ENCODE data around the gene SCFD2. TPM values are rescaled to one million over a fixed set of nuclear protein-coding genes. Genes with fewer than 3 reads are reported as not detected.

Gene SCFD2
- total RNA-seq, 1 donor, result 24.2 TPM

DNA sequence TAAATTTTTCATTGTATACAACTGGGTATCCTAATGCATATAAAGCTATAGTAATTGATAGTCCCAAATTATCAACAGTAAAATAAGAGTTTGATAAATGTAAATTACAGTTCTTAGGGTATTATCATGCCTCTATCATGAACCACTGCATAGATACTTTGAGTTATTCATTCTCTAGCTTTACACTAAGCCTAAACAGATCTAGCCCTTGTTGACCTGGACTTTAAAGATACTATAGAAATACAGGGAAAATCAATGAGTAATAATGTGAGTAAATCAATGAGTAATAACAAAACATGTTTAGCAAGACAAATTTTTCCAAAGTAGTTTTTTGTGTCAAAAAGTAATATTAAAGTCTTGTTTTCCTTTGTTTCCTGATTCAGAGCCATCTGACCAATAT is 228.4 kb downstream of the SCFD2 start:
- Histone ChIP-seq H3K79me2 (ENCODE audit: insufficient read depth, low read length) (no peaks in the 10 kb centered on the region), H3K36me3 (ENCODE audit: insufficient read depth, low read length) (no peaks in the 10 kb centered on the region), H4K20me1 (ENCODE audit: insufficient read depth, low read length) (no peaks in the 10 kb centered on the region), H2AFZ (ENCODE audit: low read length) (no peak overlapping the region), H3K4me1 (ENCODE audit: insufficient read depth, low read length) (peaks cover 3% of the 10 kb centered on the region), H3K9me3 (ENCODE audit: low read depth, low read length) (no peaks in the 10 kb centered on the region), H3K27ac (ENCODE audit: low read depth, low read length) (no peak overlapping the region), H3K27me3 (ENCODE audit: insufficient read depth, low read length) (no peaks in the 10 kb centered on the region), H3K4me2 (ENCODE audit: insufficient read depth, low read length) (no peak overlapping the region), H3K4me3 (ENCODE audit: insufficient read depth, low read length) (no peak overlapping the region)
- DNase-seq (ENCODE audit: insufficient read length, low spot score, missing footprints), result no peak
- TF ChIP-seq, protein P1, sequence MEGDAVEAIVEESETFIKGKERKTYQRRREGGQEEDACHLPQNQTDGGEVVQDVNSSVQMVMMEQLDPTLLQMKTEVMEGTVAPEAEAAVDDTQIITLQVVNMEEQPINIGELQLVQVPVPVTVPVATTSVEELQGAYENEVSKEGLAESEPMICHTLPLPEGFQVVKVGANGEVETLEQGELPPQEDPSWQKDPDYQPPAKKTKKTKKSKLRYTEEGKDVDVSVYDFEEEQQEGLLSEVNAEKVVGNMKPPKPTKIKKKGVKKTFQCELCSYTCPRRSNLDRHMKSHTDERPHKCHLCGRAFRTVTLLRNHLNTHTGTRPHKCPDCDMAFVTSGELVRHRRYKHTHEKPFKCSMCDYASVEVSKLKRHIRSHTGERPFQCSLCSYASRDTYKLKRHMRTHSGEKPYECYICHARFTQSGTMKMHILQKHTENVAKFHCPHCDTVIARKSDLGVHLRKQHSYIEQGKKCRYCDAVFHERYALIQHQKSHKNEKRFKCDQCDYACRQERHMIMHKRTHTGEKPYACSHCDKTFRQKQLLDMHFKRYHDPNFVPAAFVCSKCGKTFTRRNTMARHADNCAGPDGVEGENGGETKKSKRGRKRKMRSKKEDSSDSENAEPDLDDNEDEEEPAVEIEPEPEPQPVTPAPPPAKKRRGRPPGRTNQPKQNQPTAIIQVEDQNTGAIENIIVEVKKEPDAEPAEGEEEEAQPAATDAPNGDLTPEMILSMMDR (IDR thresholded peaks at IDR 0.05; ENCODE audit: extremely low read depth, low read depth, low read length), result no peak

DNA sequence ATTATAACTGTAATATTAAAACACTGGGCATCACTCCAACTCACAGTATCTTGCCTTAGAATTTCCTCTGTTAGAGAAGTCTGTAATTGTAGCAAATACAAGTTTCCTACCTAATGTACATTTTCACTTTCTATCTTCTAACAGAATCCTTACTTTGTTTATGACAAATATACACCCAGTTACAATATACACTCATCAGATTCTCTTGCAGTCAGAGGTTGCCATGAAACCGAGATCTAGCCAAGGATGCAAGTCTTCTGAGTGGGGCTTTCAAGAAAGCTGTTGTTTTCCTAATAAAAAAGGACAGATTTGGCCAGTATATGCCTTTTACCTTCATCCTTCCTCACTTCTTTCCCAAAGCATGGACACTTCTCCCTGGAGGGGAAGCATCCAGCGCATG is 228.9 kb downstream of the SCFD2 start:
- Histone ChIP-seq H2AFZ (ENCODE audit: low read length) (no peak overlapping the region), H3K27me3 (ENCODE audit: insufficient read depth, low read length) (no peaks in the 10 kb centered on the region), H4K20me1 (ENCODE audit: insufficient read depth, low read length) (no peaks in the 10 kb centered on the region), H3K9me3 (ENCODE audit: low read depth, low read length) (no peaks in the 10 kb centered on the region), H3K4me2 (ENCODE audit: insufficient read depth, low read length) (no peak overlapping the region), H3K27ac (ENCODE audit: low read depth, low read length) (no peak overlapping the region), H3K4me1 (ENCODE audit: insufficient read depth, low read length) (peaks cover 8% of the 10 kb centered on the region), H3K36me3 (ENCODE audit: insufficient read depth, low read length) (no peaks in the 10 kb centered on the region), H3K4me3 (ENCODE audit: insufficient read depth, low read length) (no peak overlapping the region), H3K79me2 (ENCODE audit: insufficient read depth, low read length) (no peaks in the 10 kb centered on the region)
- TF ChIP-seq, protein P1 (IDR thresholded peaks at IDR 0.05; ENCODE audit: extremely low read depth, low read depth, low read length), result no peak
- DNase-seq (ENCODE audit: insufficient read length, low spot score, missing footprints), result no peak

DNA sequence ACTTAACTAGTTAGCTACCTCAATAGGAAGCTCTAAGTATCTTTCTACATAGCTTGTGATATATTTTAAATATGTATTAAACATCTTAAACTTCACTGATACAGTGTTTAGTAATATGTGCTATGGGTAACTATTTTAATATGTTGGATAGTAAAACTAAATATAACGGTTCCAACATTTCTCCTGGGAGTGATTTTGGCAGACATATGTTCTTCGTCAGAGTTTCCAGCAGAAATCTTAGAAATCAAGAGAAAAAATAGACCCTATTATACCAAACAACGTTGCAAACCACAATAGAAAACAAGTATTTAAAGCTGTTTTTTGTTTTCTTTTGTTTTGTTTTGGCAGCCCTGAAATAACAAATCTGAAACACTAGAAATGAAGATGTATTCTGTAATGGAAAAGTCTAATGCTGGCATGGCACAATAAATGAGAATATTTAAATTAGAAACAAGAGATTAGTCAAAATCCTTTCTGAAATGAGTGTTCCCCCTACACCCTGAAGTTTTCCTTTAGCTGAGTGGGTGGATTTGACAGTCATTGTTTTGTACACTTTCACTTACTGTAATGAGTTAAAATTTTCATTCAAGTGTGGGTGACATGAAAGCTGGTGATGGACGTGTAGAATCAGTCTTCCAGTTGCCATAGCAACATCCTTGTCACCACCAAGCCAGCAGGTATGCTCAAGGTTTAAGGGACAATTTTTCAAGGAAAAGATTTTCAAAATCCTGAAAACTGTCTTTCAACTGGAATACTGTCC is 233.5 kb downstream of the SCFD2 start:
- no peaks in the 10 kb centered on the region for H3K36me3 ChIP-seq (ENCODE audit: insufficient read depth, low read length)
- H3K4me3 ChIP-seq (ENCODE audit: insufficient read depth, low read length), result no peak overlapping the region
- no peaks in the 10 kb centered on the region for H3K27me3 ChIP-seq (ENCODE audit: insufficient read depth, low read length)
- TF ChIP-seq, protein P1 (IDR thresholded peaks at IDR 0.05; ENCODE audit: extremely low read depth, low read depth, low read length), result no peak
- H3K27ac ChIP-seq (ENCODE audit: low read depth, low read length), result peak overlapping the region; percentile 54
- peak overlapping the region; percentile 18 for H3K4me2 ChIP-seq (ENCODE audit: insufficient read depth, low read length)
- no peaks in the 10 kb centered on the region for H3K9me3 ChIP-seq (ENCODE audit: low read depth, low read length)
- no peaks in the 10 kb centered on the region for H4K20me1 ChIP-seq (ENCODE audit: insufficient read depth, low read length)
- peak; percentile 44 for DNase-seq (ENCODE audit: insufficient read length, low spot score, missing footprints)
- H2AFZ ChIP-seq (ENCODE audit: low read length), result no peak overlapping the region
- peaks cover 16% of the 10 kb centered on the region for H3K4me1 ChIP-seq (ENCODE audit: insufficient read depth, low read length)
- H3K79me2 ChIP-seq (ENCODE audit: insufficient read depth, low read length), result no peaks in the 10 kb centered on the region

DNA sequence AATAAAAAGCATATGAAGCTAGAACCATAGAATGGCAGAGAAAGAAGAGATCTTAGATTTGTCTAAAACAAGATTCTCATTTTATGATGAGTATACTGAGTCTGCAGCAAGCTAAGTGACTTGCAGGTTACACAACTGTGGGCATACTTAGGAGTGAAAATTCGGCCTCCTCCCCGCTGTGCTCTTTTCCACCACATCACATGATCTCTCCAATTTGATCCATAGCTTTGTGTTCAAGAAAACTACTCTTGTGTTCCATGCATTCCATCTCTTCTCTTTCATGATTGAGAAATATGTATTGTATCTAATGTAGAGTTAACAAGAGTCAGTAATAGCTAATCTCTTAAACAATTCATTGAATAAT is 234.3 kb downstream of the SCFD2 start:
- Histone ChIP-seq H4K20me1 (ENCODE audit: insufficient read depth, low read length) (no peaks in the 10 kb centered on the region), H3K79me2 (ENCODE audit: insufficient read depth, low read length) (no peaks in the 10 kb centered on the region), H3K4me3 (ENCODE audit: insufficient read depth, low read length) (no peak overlapping the region), H3K9me3 (ENCODE audit: low read depth, low read length) (no peaks in the 10 kb centered on the region), H3K4me1 (ENCODE audit: insufficient read depth, low read length) (peaks cover 16% of the 10 kb centered on the region), H3K4me2 (ENCODE audit: insufficient read depth, low read length) (no peak overlapping the region), H2AFZ (ENCODE audit: low read length) (no peak overlapping the region), H3K27ac (ENCODE audit: low read depth, low read length) (peak overlapping the region; percentile 54), H3K27me3 (ENCODE audit: insufficient read depth, low read length) (no peaks in the 10 kb centered on the region), H3K36me3 (ENCODE audit: insufficient read depth, low read length) (no peaks in the 10 kb centered on the region)
- no peak for DNase-seq (ENCODE audit: insufficient read length, low spot score, missing footprints)
- TF ChIP-seq, protein P1 (IDR thresholded peaks at IDR 0.05; ENCODE audit: extremely low read depth, low read depth, low read length), result no peak

All from osteoblast (primary cell).